ENCODE measurements around the gene HEMGN. TPM values are rescaled to one million over a fixed set of nuclear protein-coding genes. Genes with fewer than 3 reads are reported as not detected.

The HEMGN gene
- total and polyA plus RNA-seq, 2 of the 4 experiments (the other 2 are of a cell fraction): not detected

GRCh38 chr9:97880336-97880735 is 57.6 kb downstream of the HEMGN start:
- H4K91ac ChIP-seq (ENCODE audit: insufficient read depth, low read depth, low read length): no peak overlapping the region
- TF ChIP-seq NFE2L2 (IDR thresholded peaks at IDR 0.05; ENCODE audit: low read depth, low read length): no peak
- no peak for TF ChIP-seq CEBPB (IDR thresholded peaks at IDR 0.05; ENCODE audit: low read depth, low read length)
- TF ChIP-seq MAFK (IDR thresholded peaks at IDR 0.05; ENCODE audit: low read depth, low read length): no peak
- no peak for TF ChIP-seq MXI1 (IDR thresholded peaks at IDR 0.05; ENCODE audit: borderline replicate concordance, low read depth, low read length)
- no peak for TF ChIP-seq CHD1 (IDR thresholded peaks at IDR 0.05; ENCODE audit: low read depth, low read length)
- no peak for TF ChIP-seq FOS (IDR thresholded peaks at IDR 0.05; ENCODE audit: low read depth, low read length)
- no peak for TF ChIP-seq RCOR1 (IDR thresholded peaks at IDR 0.05; ENCODE audit: insufficient replicate concordance, low read length)
- no peak for TF ChIP-seq CTCF (conservative IDR thresholded peaks at IDR 0.05; ENCODE audit: low read depth, low read length)
- TF ChIP-seq BHLHE40 (IDR thresholded peaks at IDR 0.05; ENCODE audit: low read depth, low read length): no peak
- TF ChIP-seq RAD21 (IDR thresholded peaks at IDR 0.05; ENCODE audit: low read length): no peak
- no peak for TF ChIP-seq MAZ (IDR thresholded peaks at IDR 0.05; ENCODE audit: borderline replicate concordance, low read depth, low read length)
- TF ChIP-seq, protein P1, sequence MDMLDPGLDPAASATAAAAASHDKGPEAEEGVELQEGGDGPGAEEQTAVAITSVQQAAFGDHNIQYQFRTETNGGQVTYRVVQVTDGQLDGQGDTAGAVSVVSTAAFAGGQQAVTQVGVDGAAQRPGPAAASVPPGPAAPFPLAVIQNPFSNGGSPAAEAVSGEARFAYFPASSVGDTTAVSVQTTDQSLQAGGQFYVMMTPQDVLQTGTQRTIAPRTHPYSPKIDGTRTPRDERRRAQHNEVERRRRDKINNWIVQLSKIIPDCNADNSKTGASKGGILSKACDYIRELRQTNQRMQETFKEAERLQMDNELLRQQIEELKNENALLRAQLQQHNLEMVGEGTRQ (IDR thresholded peaks at IDR 0.05; ENCODE audit: low read depth, low read length): no peak
- no peak for TF ChIP-seq RFX5 (IDR thresholded peaks at IDR 0.05; ENCODE audit: low read depth, low read length)
- no peak overlapping the region for H3K9ac ChIP-seq (ENCODE audit: low read depth, low read length)
- dilution Hi-C loops (cut with HindIII; ENCODE audit: low sequenced_read_pairs, unreplicated experiment): no loop called here
- H3K23ac ChIP-seq (ENCODE audit: low read depth, low read length): no peak overlapping the region
- no TSS peak for BruUV-seq (replicated peaks)
- no peak overlapping the region for H2BK120ac ChIP-seq (ENCODE audit: low read depth, low read length)
- peaks cover 3% of the 10 kb centered on the region; the same call in 1 of the 2 replicates for H3K4me1 ChIP-seq (ENCODE audit: control insufficient read depth, insufficient read depth, low read length)
- H2BK5ac ChIP-seq (ENCODE audit: low read depth, low read length, poor library complexity, severe bottlenecking): no peak overlapping the region
- H3K4me3 ChIP-seq (ENCODE audit: insufficient read depth, low read depth, low read length): no peak overlapping the region
- no peak overlapping the region for H4K8ac ChIP-seq (ENCODE audit: low read depth in 2 of 2, low read length in 2 of 2)
- POLR2A ChIA-PET (ENCODE audit: unreplicated experiment): no interaction called here
- no peak overlapping the region for H3K18ac ChIP-seq (ENCODE audit: low read depth, low read length)
- no peak overlapping the region for H3K14ac ChIP-seq (replicated peaks; ENCODE audit: low read depth, low read length)
- H2AFZ ChIP-seq (replicated peaks; ENCODE audit: low read length, poor library complexity): no peak overlapping the region
- DNase-seq: peak; percentile 34
- no peaks in the 10 kb centered on the region for H3K9me3 ChIP-seq (ENCODE audit: control insufficient read depth, insufficient read depth, low read length)
- CTCF ChIA-PET: interaction anchor here (0.6 to 1.7 kb wide), 2 partner anchors 10 to 131 kb away, joined by 4 to 6 read pairs; no protein-coding TSS in a partner anchor
- H3K9me1 ChIP-seq (ENCODE audit: insufficient read depth, low read length): peaks cover 4% of the 10 kb centered on the region; the same call in 1 of the 2 replicates
- intact Hi-C loops (cut with micrococcal nuclease): no loop called here
- H2BK20ac ChIP-seq (ENCODE audit: low read depth, low read length): no peak overlapping the region
- WGBS, 2 experiments (ENCODE audit: extremely low coverage in 2 of 2, insufficient read length in 1 of 2): 50% methylated on average over 1 of the region's 4 CpGs; no CpG with 5 or more reads in 1 of the 2 experiments
- in situ Hi-C loops (cut with MboI; ENCODE audit: low sequenced_read_pairs): no loop called here
- ATAC-seq (ENCODE audit: low read depth): no peak
- peaks cover 4% of the 10 kb centered on the region; the same call in 1 of the 2 replicates for H4K20me1 ChIP-seq (ENCODE audit: insufficient read depth, low read length)
- no peak overlapping the region for H2BK15ac ChIP-seq (ENCODE audit: low read depth, low read length)
- no peaks in the 10 kb centered on the region for H3K79me1 ChIP-seq (ENCODE audit: low read depth in 1 of 2, low read length in 2 of 2)
- H3K56ac ChIP-seq (ENCODE audit: extremely low read depth, insufficient read depth, low read length): no peak overlapping the region
- H3K27me3 ChIP-seq (ENCODE audit: control insufficient read depth, insufficient read depth, low read length): no peaks in the 10 kb centered on the region; the same call in 1 of the 2 replicates
- no peak overlapping the region for H4K5ac ChIP-seq (ENCODE audit: low read depth, low read length)
- no peaks in the 10 kb centered on the region for H3K36me3 ChIP-seq (ENCODE audit: control insufficient read depth, insufficient read depth, low read length)
- no peak overlapping the region for H2AK5ac ChIP-seq (ENCODE audit: low read depth, low read length)
- no peak overlapping the region for H3K4ac ChIP-seq (ENCODE audit: low read depth, low read length)
- no peak overlapping the region for H3K4me2 ChIP-seq (ENCODE audit: low read depth, low read length)
- no peak overlapping the region for H2AK9ac ChIP-seq (replicated peaks; ENCODE audit: low read depth, low read length, poor library complexity)
- no peak overlapping the region for H3K27ac ChIP-seq (ENCODE audit: insufficient read depth, low read length)
